ENCODE measurements around the gene NT5C2.
"Not testable (repeated sequence)": the region's sequence is repeated elsewhere in the genome, so short reads cannot be mapped to it uniquely, and the experiment has no call there.

The NT5C2 gene

DNA sequence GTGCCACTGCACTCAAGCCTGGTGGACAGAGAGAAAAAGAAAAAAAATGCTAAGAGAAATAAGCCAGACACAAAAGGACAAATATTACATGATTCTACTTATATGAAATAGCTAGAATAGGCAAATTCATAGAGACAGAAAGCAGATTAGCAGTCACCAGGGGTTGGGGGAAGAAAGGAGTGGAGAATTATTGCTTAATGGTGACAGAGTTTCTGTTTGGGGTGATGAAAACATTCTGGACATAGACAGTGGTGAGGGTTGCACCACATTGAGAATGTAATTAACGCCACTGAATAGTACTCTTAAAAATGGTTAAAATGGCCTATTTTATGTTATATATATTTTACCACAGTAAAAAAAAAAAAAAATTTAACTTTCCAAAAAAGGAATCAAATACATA is 6.4 kb upstream of the NT5C2 start:
- DNase-seq: no peak

DNA sequence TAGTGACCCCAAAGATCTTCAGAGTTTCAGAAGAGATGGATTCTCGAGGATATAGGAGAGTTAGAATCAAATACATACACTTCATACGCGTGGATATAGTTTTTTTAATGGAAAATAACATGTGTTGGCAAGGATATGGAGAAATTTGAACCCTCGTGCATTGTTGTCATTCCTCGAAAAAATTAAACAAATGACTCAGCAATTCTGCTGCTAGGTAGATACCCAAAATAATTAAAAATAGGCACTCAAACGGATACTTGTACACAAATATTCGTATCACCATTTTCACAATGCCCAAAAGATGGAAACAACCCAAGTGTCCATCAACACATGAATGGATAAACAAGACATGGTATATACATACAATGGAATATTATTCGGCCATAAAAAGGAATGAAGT is 5.6 kb upstream of the NT5C2 start:
- no peak for DNase-seq

DNA sequence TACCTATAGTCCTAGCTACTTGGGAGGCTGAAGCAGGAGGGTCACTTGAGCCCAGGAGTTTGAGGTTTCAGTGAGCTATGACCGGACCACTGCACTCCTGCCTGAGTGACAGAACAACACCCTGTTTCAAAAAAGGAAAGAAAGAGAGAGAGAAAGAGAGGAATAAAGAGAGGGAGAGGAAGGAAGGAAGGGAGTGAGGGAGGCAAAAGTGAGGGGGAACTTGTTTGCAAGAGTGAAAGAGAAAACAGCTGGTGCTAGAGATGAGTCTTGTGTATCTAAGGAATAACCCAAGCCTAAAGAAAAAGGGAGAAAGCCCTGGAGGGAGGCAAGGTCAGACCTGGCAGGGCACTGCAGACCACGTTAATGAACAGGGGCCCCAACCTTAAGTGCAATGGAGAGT is 4.8 kb upstream of the NT5C2 start:
- no peak for DNase-seq

- DNase-seq: no peak
These were observed 4.1 kb upstream of the NT5C2 start for GRCh38 chr10:103197174-103197573.

DNA sequence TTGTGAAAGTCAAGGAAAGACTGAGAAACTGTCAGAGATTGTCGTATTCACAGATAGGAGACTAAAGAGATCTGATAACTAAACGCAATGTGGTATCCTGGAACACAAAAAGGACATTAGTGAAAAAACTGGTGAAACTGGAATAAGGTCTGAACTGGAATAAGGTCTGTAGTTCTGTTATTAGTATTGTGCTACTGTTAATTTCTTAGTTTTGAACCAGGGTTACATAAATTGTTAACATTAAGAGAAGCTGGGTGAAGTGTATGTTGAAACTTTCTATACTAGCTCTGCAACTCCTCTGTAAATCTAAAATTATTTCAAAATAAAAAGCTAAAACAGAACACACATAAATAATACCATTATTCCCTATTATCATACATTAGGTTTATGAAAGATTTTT is 3.4 kb upstream of the NT5C2 start:
- no peak for DNase-seq

- DNase-seq: no peak
These were observed 903 bp upstream of the NT5C2 start for GRCh38 chr10:103193820-103194529.

GRCh38 chr10:103192451-103193106 is 493 bp downstream of the NT5C2 start:
- peak; percentile 86 for DNase-seq

GRCh38 chr10:103192089-103192450 is 1.0 kb downstream of the NT5C2 start:
- DNase-seq: no peak

- not testable (repeated sequence) for DNase-seq
These were observed 1.9 kb downstream of the NT5C2 start for GRCh38 chr10:103191198-103191597.

DNA sequence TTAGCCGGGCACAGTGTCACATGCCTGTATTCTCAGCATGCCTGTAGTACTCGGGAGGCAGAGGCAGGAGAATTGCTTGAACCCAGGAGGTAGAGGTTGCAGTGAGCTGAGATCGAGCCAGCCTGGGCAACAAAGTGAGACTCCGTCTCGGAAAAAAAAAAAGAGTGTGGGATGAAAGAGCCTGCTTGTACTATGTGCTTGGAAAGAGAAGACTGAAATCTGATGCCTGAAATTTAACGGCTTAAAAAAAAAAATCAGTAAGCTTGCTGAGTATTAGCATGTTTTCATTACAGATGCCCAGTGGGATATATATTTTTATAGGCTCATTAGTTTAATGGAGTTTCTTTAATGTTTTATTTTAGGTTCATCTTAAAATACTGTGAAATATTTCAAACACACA is 4.2 kb downstream of the NT5C2 start:
- no peak for DNase-seq

DNA sequence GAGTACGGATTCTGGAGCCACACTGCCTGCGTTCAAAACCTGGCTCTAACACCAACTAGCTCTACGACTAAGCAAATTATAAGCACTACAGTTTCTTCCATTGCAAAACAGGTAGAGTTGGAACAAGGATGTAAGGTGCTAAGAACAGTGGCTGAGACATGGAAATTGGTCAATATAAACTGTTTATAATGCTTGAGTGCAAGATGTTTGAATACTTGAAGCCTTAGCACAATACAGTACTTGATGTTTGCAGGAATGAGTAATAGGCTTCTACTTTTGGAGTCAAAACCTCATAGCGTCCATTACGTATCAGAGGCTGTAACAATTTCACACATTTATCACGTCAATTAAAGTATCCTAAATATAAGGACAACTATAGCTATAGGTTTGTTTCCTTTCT is 6.9 kb downstream of the NT5C2 start:
- DNase-seq: no peak

GRCh38 chr10:103184615-103185014 is 8.5 kb downstream of the NT5C2 start:
- no peak for DNase-seq

- DNase-seq: not testable (repeated sequence)
These were observed 9.1 kb downstream of the NT5C2 start for GRCh38 chr10:103183991-103184451.

DNA sequence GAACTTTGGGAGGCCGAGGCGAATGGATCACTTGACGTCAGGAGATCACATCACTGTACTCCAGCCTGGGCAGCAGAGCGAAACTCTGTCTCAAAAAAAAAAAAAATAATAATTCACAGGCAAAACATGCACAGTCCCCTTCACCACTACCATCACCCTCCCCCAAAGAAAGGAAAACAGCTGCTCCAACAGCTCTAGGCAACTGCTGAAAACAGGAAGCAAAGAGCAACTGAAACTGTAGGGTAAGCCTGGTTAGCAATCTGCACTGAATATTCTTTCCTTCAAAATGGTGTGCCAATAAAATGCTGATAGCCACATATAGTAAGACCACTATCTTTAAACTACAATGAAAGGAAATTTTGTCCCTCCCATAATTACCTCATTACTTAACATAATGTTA is 11.8 kb downstream of the NT5C2 start:
- DNase-seq: no peak

DNA sequence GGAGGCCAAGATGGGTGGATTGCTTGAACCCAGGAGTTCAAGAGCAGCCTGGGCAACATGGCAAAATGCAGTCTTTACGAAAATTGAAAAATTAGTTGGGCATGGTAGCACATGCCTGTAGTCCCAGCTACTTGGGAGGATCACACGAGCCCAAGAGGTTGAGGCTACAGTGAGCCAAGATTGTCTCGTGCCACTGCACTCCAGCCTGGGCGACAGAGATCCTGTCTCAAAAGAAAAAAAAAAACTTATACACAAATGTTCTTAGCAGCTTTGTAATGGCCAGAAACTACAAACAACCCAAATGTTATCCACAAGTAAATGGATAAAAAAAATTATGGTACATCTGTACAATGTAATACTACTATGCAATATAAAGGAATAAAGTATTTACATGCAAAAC is 12.6 kb downstream of the NT5C2 start:
- no peak for DNase-seq

DNA sequence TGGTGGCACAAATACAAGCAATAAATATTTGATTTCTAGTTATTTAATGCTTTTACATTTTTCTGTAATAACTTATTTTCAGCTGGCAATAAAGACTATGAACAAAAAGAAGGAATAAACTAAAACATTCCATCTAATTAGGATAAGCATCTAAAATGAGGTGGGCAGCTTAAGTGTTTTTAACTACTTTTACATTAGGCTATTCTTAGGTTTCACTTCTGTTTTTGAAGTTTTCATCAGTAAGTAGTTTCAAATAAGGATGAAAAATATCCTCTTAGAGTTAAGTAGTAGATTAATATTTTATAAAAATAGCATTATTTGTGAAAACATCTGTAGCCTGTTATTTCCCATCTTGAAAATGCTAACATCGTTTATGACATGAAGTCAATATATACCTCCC is 15.9 kb downstream of the NT5C2 start:
- no peak for DNase-seq

GRCh38 chr10:103175580-103176285 is 17.3 kb downstream of the NT5C2 start:
- no peak for DNase-seq

DNA sequence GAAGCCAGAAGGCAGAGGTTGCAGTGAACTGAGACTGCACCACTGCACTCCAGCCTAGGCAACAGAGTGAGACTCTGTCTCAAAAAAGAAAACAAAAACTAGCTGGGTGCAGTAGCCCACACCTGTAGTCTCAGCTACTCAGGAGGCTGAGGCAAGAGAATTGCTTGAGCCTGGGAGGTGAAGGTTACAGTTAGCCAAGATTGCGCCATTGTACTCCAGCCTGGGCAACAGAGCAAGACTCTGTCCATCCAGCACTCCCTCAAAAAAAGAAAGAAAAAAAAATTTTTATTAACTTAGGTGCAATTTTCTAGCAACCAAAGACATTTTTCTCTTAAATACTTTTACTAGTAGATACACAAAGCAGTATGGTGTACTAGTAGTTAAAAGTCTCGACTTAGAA is 18.7 kb downstream of the NT5C2 start:
- not testable (repeated sequence) for DNase-seq

- no peak for DNase-seq
These were observed 21.8 kb downstream of the NT5C2 start for GRCh38 chr10:103171278-103171677.

DNA sequence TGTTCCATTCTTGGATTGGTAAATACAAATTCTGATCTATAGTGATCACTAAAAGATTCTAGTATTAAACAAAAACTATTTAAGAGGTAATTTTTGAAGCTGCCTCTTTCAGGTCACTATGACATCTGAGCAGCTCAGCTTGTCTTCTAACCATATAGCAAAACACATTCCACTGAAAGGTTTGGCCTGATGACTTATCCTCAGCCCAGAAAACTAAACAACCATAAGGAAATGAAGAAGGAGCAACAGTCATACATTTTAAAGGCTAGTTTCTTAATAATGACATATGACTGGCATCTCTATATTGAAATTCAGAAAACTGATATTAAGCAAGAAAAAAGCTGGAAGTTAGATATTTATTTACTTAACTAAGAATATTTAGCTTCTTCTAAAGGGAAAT is 24.6 kb downstream of the NT5C2 start:
- no peak for DNase-seq

DNA sequence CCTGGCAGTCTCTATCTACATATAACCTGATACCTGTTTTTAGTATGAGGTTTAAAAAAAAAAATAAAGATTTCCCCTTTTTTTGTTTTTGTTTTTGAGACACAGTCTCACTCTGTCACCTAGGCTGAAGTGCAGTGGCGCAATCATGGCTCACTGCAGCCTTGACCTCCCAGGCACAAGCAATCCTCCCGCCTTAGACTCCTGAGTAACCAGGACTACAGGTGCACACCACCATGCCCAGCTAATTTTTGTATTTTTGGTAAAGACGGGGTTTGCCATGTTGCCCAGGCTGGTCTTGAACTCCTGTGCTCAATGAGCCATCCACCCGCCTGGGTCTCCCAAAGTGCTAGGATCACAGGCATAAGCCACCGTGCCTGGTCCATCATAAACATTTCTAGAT is 25.5 kb downstream of the NT5C2 start:
- not testable (repeated sequence) for DNase-seq

GRCh38 chr10:103166523-103166922 is 26.5 kb downstream of the NT5C2 start:
- no peak for DNase-seq

DNA sequence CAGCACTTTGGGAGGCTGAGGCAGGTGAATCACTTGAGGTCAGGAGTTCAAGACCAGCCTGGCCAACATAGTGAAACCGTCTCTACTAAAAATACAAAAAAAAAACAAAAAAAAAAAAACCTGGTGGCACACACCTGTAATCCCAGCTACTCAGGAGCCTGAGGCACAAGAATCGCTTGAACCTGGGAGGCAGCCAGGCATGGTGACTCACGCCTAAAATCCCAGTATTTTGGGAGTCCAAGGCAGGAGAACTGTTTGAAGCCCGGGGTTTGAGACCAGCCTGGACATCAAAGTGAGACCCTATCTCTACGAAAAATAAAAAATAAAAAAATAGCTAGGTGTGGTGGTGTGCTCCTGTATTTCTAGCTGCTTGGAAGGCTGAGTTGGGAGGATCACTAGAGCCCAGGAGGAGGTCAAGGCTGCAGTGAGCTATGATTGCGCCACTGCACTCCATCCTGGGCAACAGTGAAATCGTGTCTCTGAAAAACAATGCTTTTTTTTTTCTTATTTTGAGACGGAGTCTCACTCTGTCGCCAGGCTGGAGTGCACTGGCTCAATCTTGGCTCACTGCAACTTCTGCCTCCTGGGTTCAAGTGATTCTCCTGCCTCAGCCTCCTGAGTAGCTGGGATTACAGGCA is 29.2 kb downstream of the NT5C2 start:
- not testable (repeated sequence) for DNase-seq

DNA sequence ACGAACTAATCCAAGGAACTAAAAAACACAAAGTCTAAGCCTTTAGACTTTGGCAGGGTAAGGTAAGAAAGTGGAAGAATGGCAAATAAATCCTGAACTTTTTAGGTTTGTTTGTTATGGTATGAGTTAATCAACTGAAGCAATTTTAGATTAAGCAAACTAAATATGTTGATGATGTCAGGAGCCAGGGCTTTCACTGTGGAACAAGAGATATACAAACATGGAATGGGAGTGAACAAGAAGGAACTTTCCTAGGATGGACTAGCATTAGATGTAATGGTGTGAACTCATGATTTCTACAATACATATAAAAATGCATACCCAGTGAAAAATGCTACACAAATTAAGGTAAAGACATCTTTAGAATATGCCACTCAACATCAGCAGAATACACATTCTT is 35.8 kb downstream of the NT5C2 start:
- DNase-seq: no peak

Measured in activated CD8-positive, alpha-beta memory T cell treated with anti-CD3 and anti-CD28 coated beads for 24 hours (primary cell).